Stimulated activated CD4-positive, alpha-beta T cell treated with anti-CD3 and anti-CD28 coated beads, Interleukin-12 subunit alpha, Interleukin-12 subunit beta, amount 100 ng/mL, for 48 hours (primary cell): ENCODE data around the gene PRKCZ.

Source experiments
- DNase-seq, 3 donors: peaks; one replicate each; pipeline ENCODE4 v3.0.0-alpha.2; 2020; ENCODE audit warnings: low read depth in 2 of 3, low spot score in 1 of 3

PRKCZ gene

DNA sequence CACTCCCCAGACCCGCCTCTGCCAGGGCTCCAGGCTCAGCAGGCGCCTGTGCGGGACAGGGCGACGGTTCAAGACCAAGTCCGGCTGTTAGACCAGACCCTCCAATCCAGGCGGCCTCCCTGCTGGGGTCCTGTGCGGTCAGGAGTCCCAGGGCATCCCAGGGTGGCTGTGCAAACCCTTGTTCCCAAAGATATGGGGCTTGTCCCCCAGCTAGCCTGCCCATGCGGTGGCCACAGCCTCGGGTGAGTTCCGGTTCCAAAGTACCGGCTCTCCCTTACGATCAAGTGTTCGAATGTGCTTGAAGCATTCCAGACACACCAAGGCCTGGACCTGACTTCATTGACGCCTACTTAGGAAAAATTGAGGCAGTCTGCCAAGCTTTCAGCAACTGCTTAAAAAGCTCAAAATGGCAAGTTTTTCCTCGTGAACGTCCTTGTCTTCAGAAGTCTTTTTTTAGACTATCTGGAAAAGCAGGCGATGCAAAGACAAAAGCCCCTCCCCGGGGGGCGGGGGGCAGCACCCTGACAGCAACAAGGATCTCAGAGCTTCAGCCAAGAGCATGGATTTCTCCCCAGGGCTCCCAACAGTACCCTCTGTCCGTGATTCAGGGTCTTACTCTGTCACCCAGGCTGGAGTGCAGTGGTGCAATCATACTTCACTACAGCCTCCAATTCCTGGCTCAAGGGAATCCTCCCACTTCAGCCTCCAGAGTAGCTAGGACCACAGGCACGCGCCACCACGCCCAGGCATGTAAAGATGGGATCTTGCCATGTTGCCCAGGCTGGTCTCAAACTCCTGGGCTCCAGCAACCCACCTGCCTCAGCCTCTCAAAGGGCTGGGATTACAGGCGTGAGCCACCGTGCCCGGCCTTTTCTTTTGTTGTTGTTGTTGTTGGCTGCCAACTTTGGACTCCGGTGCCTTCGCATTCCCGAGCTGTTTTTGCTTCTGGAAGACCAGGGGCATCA, 142.1 kb downstream of the PRKCZ start:
- DNase-seq: no peak

DNA sequence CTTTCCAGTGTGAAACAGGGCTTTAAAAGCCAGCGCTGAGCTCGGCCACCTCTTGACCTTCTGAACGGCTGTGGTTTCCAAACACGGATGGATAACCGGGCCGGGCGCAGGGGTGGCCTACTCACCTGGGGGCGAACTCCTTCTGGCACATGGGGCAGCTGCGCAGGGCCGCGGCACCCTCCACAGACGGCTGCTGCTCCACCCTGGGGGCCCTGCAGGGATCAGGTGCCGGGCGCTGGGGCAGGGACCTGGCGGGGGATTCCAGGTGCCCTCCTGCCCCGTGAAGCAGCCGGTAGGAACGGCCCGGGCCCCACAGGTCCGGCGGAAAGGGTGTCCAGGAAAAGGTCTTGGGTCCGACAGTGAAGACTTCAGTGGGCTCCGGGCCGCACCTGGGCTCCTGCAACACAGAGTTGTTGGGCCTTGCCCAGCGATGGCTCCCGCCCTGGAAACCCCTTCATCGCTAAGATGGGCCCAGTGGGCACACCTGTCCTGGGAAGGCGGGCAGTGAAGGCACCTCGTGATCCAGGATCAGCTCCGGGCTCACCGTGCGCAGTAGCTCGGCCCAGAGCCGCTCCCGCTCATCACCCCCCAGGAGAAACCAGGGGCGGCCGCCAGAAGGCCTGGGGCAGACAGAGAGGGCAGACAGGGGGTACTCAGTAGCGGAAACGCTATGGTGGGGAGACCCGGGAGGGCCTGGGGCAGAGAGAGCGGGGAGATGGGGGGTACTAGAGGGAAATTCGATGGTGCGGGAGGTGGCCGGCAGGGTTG, 143.5 kb downstream of the PRKCZ start:
- no peak for DNase-seq

DNA sequence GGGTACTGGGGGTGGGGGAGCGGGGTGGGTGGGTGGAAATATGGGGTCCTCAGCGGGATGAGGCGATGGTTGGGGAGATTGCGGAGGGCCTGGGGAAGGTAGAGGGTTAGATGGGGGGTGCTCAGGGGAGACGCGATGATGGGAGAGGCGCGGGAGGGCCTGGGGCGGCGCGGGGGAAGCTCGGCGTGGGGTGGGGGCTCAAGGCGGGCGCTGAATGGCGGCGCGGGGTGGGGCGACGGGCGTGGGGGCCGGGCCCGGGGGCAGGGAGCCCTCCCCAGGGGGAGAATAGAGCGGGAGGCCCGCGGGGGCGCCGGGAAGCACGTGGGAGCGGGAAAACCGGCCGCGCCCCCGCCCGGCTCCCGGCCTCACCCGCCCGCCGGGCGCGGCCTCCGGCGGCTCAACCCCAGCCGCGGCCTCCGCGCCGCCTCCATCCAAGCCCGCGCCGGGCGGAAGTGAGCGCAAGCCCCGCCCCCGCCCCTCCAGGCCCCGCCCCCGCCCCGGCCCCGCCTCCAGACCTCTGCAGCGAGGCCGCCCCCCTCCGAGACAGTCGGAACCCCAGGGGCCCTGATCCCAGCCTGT, 144.2 kb downstream of the PRKCZ start, which contains the start of gene FAAP20:
TSS of gene FAAP20 (minus strand) at position 454 of the 579 bp plus-strand sequence. CDS start at position 431, 23 bp downstream.
- DNase-seq: peak; percentile 56 to 62 (median 61)

- peak; percentile 75 to 86 (median 83) for DNase-seq
Observed at GRCh38 chr1:2194898-2195673, 144.9 kb downstream of the PRKCZ start.

- DNase-seq: no peak
Observed at GRCh38 chr1:2195785-2196184, 145.6 kb downstream of the PRKCZ start.

DNA sequence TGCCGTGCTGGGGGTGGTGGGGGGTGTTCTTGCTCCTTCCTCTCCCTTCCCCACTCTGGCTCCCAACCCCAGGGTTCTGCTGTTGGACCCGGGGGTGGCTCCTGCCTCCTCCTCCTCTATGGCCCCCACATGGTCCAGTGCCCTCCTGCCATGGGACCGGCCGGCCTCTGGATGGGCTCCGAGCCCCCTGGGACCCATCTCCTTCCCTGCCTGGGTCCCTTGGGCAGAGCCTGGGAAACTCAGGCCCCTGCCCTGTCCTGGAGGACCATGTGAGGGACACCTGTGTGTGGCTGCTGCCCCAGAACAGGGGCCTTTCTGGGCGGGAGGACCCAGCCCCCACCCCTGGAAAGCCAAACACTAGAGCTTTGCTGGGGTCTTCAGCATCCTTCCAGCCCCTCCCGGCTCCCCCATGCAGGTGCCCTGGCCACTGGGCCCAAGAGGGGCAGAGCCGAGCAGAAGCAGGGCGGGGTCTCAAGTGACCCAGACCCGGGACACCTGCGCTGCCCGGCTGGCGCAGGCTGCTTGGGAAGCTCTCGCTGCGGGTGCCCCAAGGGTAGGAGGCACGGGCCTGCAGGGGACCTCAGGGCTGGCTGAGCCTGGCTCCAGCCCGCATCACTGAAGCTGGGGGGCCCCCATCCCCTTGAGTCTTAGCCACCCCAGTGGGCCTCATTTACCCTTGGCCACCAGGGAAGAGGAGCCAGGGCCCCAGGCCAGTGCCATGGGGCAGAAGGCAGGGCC, 146.9 kb downstream of the PRKCZ start:
- DNase-seq: no peak

GRCh38 chr1:2197707-2198165, 147.5 kb downstream of the PRKCZ start:
- DNase-seq: no peak

GRCh38 chr1:2198571-2198970, 148.4 kb downstream of the PRKCZ start:
- no peak for DNase-seq

GRCh38 chr1:2199042-2199810, 149.0 kb downstream of the PRKCZ start:
- peak; percentile 71 to 83 (median 80) for DNase-seq

GRCh38 chr1:2200308-2200943, 150.2 kb downstream of the PRKCZ start:
- no peak for DNase-seq

DNA sequence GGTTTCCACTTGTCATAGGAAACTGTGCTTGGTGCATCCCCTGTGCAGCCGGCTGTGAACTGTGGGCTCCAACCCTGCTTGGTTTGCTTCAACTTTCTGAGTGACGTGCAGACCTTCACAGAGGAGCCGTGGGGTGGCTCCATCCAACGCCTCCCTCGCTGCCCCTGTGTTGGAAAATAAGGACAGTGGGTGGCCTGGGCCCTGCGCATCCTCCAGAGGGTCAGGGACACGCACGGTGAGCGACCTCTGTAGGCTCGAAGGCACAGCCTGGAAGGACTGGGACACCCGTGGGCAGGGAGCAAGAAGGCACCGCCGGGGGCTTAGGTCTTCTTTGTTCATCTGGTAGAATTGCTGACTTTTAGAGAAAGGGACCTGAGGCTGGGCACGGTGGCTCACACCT, 150.9 kb downstream of the PRKCZ start:
- no peak for DNase-seq

- no peak for DNase-seq
Observed at GRCh38 chr1:2202008-2202575, 151.9 kb downstream of the PRKCZ start.

- DNase-seq: no peak
Observed at GRCh38 chr1:2202843-2203601, 152.8 kb downstream of the PRKCZ start.

GRCh38 chr1:2203671-2204414, 153.6 kb downstream of the PRKCZ start:
- DNase-seq: no peak

DNA sequence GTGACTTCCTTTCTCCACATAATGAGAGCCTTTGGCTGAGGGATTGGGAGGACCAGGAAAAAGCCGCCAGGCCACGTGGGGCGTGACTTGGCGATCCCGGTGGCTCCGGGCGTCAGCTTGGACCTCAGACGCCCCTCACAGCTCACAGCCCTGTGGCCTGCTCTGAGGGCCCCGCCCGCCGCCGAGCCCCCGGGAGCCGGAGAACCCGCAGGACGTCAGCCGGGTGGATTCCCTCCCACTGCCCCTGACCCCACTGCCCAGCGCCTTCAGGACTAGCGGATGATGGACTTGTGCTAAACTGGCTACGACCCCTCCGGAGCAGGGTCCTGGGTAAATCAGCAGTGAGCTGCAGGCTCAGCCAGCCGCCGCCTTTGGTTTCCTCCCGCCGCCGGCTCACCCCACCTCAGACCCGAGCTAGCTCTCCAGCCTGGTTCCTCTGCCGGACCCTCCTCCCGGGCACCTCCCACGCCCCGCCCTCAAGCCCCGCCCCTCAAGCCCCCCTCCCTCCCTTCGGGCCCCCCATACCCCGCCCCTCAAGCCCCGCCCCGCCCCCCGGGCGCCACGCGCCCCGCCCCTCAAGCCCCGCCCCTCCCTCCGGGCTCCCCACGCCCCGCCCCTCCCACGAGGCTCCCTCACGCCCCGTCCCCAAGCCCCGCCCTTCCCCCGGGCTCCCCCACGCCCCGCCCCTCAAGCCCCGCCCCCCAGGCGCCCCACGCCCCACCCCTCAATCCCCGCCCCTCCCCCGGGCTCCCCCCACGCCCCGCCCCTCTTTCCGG, 154.4 kb downstream of the PRKCZ start:
- DNase-seq: no peak
